ENCODE measurements around the gene SENP1.

GRCh38 chr12:48003226-48004052 lies 102.4 kb downstream of the SENP1 start:
- TF ChIP-seq CTCF (IDR thresholded peaks at IDR 0.05; ENCODE audit: insufficient read depth, low read length, poor library complexity, severe bottlenecking) (no peak), EZH2phosphoT487 (conservative IDR thresholded peaks at IDR 0.05; ENCODE audit: low read length) (no peak)

All from SU-DHL-6 (cell line).